ENCODE measurements around the gene ATG4C. TPM values are rescaled to one million over a fixed set of nuclear protein-coding genes. Genes with fewer than 3 reads are reported as not detected.

The ATG4C gene
- total RNA-seq, 3 donors from 2014 or later (not counting 1 experiment from before 2014, with no cell fraction given), result 4.8 to 9.7 (median 6.3) TPM

DNA sequence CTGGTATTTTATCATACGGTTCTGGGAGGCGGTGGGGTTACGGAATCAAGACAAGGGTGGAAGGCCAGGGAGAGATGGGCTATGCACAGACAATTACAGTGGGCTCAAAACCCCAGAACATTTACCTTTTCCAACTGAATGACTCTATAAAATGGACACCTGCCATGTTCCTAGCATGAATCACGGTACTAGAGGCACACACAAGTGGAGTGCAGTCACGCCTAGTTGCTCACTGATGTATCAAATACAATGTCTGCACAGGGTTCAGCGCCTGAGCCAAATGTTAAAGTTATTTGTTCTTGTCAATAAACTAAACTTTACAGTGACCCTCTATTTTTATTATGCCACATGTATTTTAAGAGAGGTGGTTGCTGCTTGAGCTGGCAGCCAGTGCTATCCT lies 121.4 kb downstream of the ATG4C start:
- Histone ChIP-seq H3K27me3 (ENCODE audit: control insufficient read depth, insufficient read depth, low read length) (no peaks in the 10 kb centered on the region), H3K4me1 (ENCODE audit: control insufficient read depth, insufficient read depth, low read length) (no peaks in the 10 kb centered on the region), H3K36me3 (ENCODE audit: control insufficient read depth, insufficient read depth, low read length) (no peaks in the 10 kb centered on the region), H3K9me3 (ENCODE audit: control insufficient read depth, insufficient read depth, low read length) (no peaks in the 10 kb centered on the region), H3K27ac (ENCODE audit: low read length) (no peak overlapping the region), H3K4me3 (ENCODE audit: low read length) (no peak overlapping the region)
- 91% methylated on average over 6 of the region's 6 CpGs for WGBS (ENCODE audit: insufficient coverage)
- Mint-ChIP-seq H3K4me3 (no peak overlapping the region), H3K27ac (no peak overlapping the region), H3K4me1 (no peaks in the 10 kb centered on the region), H3K36me3 (no peaks in the 10 kb centered on the region), H3K9me3 (no peaks in the 10 kb centered on the region), H3K27me3 (ENCODE audit: low read depth in 2 of 2) (peaks cover 1 to 8% of the 10 kb centered on the region in 2 donors)
- DNase-seq (no peak), ATAC-seq (no peak)
- TF ChIP-seq, protein P1, sequence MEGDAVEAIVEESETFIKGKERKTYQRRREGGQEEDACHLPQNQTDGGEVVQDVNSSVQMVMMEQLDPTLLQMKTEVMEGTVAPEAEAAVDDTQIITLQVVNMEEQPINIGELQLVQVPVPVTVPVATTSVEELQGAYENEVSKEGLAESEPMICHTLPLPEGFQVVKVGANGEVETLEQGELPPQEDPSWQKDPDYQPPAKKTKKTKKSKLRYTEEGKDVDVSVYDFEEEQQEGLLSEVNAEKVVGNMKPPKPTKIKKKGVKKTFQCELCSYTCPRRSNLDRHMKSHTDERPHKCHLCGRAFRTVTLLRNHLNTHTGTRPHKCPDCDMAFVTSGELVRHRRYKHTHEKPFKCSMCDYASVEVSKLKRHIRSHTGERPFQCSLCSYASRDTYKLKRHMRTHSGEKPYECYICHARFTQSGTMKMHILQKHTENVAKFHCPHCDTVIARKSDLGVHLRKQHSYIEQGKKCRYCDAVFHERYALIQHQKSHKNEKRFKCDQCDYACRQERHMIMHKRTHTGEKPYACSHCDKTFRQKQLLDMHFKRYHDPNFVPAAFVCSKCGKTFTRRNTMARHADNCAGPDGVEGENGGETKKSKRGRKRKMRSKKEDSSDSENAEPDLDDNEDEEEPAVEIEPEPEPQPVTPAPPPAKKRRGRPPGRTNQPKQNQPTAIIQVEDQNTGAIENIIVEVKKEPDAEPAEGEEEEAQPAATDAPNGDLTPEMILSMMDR (IDR thresholded peaks at IDR 0.05), result no peak
- intact Hi-C loops (cut with micrococcal nuclease), result no loop called here

DNA sequence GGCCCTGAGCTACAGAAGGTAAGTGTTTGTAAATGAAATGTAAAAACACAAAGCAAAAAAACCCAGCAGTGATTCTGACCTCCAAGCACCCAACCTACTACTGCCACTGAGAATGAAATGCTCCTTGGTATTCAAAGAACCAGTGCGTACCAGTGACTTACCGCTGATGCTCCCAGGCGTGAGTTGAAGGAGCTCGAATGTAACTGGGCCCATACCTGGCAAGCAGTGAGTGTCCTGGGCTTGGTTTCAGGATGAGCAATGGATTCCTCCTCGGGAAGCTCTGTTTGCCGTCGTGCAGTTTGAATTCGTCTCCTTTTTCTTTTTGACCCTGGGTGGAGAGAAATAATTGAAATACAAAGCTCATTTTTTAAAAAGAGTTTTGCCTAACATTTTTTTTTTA lies 121.9 kb downstream of the ATG4C start:
- DNase-seq, result no peak
- Mint-ChIP-seq H3K4me3 (no peak overlapping the region), H3K27ac (no peak overlapping the region), H3K36me3 (no peaks in the 10 kb centered on the region), H3K4me1 (no peaks in the 10 kb centered on the region), H3K27me3 (ENCODE audit: low read depth in 2 of 2) (peaks cover 4 to 8% of the 10 kb centered on the region in 2 donors), H3K9me3 (no peaks in the 10 kb centered on the region)
- Histone ChIP-seq H3K4me3 (ENCODE audit: low read length) (no peak overlapping the region), H3K4me1 (ENCODE audit: control insufficient read depth, insufficient read depth, low read length) (no peaks in the 10 kb centered on the region), H3K36me3 (ENCODE audit: control insufficient read depth, insufficient read depth, low read length) (no peaks in the 10 kb centered on the region), H3K27me3 (ENCODE audit: control insufficient read depth, insufficient read depth, low read length) (no peaks in the 10 kb centered on the region), H3K27ac (ENCODE audit: low read length) (no peak overlapping the region), H3K9me3 (ENCODE audit: control insufficient read depth, insufficient read depth, low read length) (no peaks in the 10 kb centered on the region)
- TF ChIP-seq, protein P1 (IDR thresholded peaks at IDR 0.05), result no peak
- intact Hi-C loops (cut with micrococcal nuclease), result no loop called here
- 95% methylated on average over 7 of the region's 8 CpGs for WGBS (ENCODE audit: insufficient coverage)
- no peak for ATAC-seq

DNA sequence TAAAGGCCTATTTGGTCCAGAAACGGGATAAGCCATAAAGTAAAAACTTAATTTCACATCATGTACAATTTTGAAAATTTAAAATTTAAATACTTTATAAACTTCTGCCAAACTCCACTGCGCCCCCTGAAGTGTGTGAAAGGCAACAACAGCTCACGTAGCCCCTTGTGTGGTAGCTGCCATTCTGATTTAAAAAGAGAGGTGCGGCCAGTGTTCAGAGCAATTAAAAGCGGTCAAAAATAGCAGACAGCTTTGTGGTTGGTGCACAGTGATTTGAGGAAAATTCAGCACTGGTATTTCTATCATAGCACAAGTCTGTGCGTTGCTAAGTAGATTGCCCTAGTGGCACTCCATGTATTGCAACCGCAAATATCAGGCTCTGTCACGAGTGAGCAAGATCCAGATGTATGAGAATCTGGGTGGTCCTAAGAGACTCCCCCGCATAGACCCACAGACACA lies 122.5 kb downstream of the ATG4C start:
- H3K36me3 ChIP-seq (ENCODE audit: control insufficient read depth, insufficient read depth, low read length), result no peaks in the 10 kb centered on the region
- no peak overlapping the region for H3K27ac ChIP-seq (ENCODE audit: low read length)
- H3K4me1 Mint-ChIP-seq, result no peaks in the 10 kb centered on the region
- no peak overlapping the region for H3K4me3 ChIP-seq (ENCODE audit: low read length)
- peak in 1 of 2 donors; percentile 3 for DNase-seq
- 66% methylated on average over 8 of the region's 9 CpGs for WGBS (ENCODE audit: insufficient coverage)
- no peaks in the 10 kb centered on the region for H3K4me1 ChIP-seq (ENCODE audit: control insufficient read depth, insufficient read depth, low read length)
- H3K4me3 Mint-ChIP-seq, result no peak overlapping the region
- H3K27me3 ChIP-seq (ENCODE audit: control insufficient read depth, insufficient read depth, low read length), result no peaks in the 10 kb centered on the region
- no peak overlapping the region for H3K27ac Mint-ChIP-seq
- H3K9me3 ChIP-seq (ENCODE audit: control insufficient read depth, insufficient read depth, low read length), result no peaks in the 10 kb centered on the region
- no peak for ATAC-seq
- H3K27me3 Mint-ChIP-seq (ENCODE audit: low read depth in 2 of 2), result peaks cover 4 to 8% of the 10 kb centered on the region in 2 donors
- H3K36me3 Mint-ChIP-seq, result no peaks in the 10 kb centered on the region
- H3K9me3 Mint-ChIP-seq, result no peaks in the 10 kb centered on the region
- TF ChIP-seq, protein P1 (IDR thresholded peaks at IDR 0.05), result no peak
- intact Hi-C loops (cut with micrococcal nuclease), result no loop called here

DNA sequence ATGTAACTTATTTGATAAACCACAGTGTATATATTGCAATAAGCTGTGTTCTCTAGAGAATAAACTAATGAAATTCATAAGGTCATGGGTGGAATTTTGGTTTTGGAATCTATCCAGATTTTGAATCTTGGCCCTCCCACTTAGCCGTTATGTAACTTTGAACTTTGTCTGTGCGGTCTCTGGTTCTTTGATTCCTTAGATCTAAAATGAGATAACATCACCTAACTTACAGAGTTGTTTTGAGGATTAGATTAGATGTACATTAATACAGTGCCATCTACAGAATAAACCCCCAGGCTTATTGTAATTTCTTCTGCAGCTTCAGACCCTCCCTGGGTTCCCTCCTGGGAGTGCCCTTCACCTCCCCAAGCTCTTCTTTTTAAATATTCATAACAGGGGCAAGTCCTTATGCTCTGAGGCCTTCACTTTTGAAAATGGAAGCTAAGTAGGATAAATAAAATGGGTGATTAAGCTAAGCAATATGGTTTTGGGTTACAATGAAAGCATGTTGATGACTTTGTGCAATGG lies 124.3 kb downstream of the ATG4C start:
- Mint-ChIP-seq H3K4me1 (no peaks in the 10 kb centered on the region), H3K4me3 (no peak overlapping the region), H3K27me3 (ENCODE audit: low read depth in 2 of 2) (peaks cover 7 to 8% of the 10 kb centered on the region in 2 donors), H3K36me3 (no peaks in the 10 kb centered on the region), H3K27ac (no peak overlapping the region), H3K9me3 (no peaks in the 10 kb centered on the region)
- DNase-seq, result peak in 1 of 2 donors; percentile 23
- Histone ChIP-seq H3K4me1 (ENCODE audit: control insufficient read depth, insufficient read depth, low read length) (no peaks in the 10 kb centered on the region), H3K4me3 (ENCODE audit: low read length) (no peak overlapping the region), H3K36me3 (ENCODE audit: control insufficient read depth, insufficient read depth, low read length) (no peaks in the 10 kb centered on the region), H3K9me3 (ENCODE audit: control insufficient read depth, insufficient read depth, low read length) (no peaks in the 10 kb centered on the region), H3K27ac (ENCODE audit: low read length) (no peak overlapping the region), H3K27me3 (ENCODE audit: control insufficient read depth, insufficient read depth, low read length) (no peaks in the 10 kb centered on the region)
- intact Hi-C loops (cut with micrococcal nuclease), result no loop called here
- TF ChIP-seq, protein P1 (IDR thresholded peaks at IDR 0.05), result no peak
- WGBS (ENCODE audit: insufficient coverage), result no CpG with 5 or more reads among the region's 2 CpGs
- ATAC-seq, result no peak
